HG02938 (cell line): Measurements from ENCODE around the gene ABR.
"Not testable (repeated sequence)": the region's sequence is repeated elsewhere in the genome, so short reads cannot be mapped to it uniquely, and the experiment has no call there.

ENCODE experiments used
- ATAC-seq: cut with Tn5 transposase; IDR thresholded peaks from one replicate; pipeline ENCODE4 v1.9.1; 2021; ENCODE audit warnings: mild to moderate bottlenecking, moderate library complexity; ENCODE audit not compliant: unreplicated experiment

The ABR gene

DNA sequence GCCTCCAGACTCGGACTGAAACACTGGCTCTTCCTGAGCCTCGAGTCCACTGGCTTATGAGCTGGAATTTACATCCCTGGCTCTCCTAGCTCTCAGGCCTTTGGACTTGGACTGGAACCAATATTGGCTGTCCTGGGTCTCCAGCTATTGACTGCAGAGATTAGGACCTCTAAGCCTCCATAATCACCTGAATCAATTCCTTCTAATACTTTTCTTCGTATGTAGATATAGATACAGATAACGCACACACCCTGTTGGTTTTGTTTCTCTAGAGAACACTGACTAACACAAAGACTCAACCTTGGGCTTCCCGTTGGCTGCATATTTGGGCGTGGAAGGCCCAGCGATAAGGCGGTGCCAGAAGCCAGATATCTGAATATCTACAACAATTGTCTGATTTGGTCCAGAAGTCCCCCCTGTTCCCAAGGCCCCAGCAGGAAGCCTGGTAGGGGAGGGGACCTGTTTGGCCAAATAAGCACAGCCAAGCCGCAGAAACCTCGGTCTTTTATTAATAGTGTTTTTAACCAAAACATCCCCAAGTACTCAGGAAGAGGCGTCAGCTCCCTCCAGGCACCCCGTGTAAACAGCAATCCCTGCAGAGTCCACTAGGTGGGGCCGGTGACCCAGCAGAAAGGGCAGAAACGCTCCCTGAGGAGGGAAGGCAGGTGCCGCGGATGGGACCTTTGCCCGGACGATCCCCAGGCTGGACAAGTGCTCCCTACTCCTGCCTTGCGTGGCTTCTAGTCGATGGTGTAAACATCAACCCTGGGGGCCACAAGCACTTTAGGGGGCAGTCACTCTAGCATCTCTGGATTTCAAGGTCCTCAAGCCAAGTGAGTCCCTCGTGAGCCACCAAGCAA, 57.0 kb downstream of the ABR start:
- no peak for ATAC-seq

DNA sequence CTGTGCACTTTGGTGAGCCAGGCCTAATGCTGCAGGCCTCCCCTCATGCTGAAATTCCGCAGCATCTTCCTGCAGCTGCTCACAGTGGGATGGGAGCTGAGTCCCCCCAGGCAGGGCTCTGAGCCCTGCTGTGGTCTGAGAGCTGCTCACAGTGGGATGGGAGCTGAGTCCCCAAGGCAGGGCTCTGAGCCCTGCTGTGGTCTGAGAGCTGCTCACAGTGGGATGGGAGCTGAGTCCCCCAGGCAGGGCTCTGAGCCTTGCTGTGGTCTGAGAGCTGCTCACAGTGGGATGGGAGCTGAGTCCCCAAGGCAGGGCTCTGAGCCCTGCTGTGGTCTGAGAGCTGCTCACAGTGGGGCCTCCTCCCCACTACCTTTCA, 58.4 kb downstream of the ABR start:
- ATAC-seq: not testable (repeated sequence)

DNA sequence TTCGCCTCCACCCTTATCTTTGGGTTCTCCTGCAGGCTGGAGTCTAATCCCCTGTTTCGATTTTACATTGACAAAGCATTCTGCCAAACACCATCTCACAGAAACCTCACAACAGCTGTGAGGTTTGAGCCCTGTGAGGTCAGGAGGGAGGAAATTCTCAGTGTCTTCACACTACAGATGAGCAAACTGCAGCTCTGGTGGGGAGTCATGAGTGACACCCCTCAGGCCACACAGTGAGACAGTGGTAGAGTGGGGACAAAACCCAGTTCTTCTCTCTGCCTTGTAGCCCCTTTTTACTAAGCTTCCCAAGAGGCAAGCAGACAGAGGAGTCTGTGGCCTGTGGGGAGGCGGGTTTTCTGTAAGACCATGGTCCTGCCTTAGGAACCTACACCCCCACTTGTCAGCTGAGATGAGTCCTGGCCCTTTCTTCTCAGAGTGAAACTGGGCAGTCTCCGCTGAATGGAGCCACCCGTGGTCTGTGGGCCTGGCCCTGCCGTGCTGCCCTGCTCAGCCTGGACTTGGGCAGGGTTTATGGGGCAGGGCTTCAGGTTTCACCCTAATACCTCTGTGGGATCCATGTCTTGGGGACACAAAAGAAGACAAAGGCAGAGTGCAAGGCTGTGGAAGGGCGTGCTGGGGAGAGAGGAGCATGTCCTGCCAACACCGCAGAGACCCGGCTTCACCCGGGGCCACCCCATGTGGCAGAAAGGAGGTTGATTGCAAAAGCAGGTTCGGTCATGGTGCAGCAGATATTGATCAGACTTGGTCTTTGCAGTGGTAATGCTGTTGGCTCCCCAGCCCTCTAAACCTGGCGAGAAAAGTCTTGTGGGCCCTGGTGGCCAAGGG, 59.0 kb downstream of the ABR start:
- no peak for ATAC-seq

DNA sequence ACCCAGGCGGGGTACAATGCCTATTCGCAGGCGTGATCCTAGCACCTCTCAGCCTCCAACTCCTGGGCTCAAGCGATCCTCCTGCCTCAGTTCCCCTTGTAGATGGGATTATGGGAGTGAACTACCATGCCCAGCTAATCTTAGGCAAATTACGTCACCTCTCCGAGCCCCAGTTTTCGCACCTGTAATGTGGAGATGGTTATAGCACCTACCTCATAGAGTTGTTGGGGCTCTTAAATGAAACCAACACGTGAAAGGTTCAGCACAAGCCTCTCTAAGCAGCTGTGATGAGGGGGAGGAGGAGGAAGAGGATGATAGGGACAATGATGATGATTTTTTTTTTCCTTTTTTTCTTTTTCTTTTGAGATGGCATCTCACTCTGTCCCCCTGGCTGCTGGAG, 59.9 kb downstream of the ABR start:
- ATAC-seq: no peak

DNA sequence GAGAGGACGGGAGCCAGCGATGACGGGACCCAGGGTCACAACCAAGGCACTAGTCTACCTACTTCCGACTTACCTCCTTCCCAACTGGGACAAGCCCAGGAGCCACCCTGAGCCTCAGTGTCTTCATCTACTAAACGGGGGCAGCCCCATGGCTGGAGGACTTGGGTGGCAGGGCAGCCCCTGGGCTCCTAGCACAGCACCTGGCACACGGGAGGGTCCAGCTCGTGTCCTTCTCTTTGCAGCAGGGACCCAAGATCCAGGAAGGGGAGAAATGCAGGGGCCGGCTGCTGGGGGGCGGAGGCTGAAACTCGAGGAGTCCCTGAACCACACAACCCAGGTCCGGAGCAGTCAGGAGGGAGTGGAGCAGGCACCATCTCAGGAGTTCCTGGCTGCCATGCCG, 63.2 kb downstream of the ABR start:
- ATAC-seq: no peak

DNA sequence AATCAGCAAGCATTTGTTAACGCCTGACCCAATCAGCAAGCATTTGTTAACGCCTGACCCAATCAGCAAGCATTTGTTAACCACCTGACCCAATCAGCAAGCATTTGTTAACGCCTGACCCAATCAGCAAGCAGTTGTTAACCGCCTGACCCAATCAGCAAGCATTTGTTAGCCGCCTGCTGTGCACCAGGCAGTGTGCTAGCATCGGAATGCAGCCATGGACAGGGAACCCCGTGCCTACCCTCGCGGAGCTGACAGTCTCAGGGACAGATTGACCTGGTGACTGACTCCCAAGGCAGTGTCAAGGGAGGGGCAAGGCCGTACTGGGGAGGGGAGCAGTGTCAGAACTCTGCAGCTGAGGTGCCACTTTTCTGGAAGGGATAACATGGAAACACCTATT, 66.9 kb downstream of the ABR start:
- ATAC-seq: no peak

DNA sequence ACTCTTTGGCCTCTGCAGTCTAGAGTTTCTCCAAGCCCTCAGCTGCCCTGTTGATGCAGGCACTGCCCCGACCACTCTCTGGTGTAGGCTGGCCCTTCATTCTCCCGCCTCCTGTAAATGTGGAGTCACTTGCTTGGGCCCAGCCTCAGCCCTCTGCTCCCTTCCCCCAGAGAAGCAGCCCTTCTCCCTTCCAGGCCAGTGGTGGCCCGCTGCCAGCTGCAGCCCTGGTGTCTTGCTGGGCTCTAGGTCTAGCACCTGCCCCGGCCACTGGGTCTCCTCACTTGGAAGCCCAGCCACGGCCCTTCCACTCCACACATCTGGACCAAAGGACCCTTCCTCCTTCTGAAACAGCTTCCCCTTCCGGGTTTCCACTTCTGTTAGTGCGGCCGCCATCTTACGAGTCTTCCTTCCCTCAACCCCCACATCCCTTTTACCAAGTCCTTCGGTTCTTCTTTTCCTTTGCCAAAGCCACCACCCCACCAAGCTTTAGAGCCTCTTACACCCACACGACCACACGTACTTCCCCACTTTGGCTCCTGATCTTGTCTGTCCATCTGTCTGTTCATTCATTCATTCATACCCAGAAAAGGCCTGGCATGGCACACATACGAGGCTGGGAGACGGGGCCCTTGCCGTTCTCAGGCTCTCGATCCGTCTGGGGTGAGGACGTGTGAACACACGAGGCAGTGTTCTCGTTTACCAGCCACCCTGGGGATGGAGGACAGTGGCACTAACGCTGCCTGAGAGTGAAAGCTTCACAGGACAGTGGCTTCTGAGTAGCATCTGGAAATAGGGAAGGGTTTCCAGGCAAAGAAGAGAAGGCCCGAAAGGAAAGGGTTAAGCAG, 68.0 kb downstream of the ABR start:
- no peak for ATAC-seq

DNA sequence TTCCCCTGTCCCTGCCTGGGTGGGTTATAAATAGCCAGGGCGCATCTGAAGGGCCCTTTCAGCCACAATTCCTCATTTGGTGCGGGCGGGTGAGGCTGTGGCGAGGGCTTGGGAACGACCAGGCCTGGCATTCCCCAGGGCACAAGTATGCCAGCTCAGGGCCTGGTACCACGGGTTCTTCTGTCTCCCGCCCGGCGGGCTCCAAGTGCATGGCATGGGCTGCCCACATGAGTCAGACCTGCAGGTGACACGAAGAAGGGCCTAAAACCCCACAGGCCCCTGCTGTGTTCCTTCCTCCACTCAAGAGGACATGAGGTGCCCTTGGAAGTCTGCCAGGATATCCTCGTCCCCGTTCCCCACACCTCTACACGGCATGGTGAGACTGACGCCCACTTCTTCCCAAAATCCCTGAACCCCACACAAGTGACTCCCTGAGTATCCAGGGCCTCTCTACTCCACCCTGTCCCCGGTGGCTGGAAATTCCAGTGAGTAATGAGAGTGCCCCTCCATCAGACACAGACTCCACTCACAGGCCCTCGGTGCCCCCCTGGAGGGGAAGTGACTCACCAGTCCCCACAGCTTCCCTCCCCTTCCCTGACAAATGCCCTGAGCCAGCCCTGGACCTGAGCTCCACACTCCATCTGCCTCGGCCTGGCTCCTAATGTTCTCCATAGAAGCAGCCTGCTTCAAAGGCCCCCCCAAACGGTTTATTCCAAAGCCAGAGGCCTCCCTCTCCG, 68.8 kb downstream of the ABR start:
- ATAC-seq: no peak

DNA sequence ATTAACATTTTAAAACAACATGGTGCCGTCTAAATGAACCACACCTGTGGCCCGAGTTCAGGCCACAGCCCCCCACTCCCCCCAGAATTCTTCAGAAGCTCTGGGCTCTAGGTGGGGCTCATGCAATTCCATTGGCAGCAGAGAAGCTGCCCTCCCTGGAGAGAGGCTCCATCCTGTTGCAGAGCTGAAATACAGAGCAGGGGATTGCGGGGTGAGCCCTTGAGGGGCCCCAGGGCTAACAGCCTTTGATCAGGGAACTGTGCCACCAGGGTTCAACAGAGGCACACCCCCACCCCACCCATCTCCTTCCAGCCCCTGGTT, 69.3 kb downstream of the ABR start:
- no peak for ATAC-seq

DNA sequence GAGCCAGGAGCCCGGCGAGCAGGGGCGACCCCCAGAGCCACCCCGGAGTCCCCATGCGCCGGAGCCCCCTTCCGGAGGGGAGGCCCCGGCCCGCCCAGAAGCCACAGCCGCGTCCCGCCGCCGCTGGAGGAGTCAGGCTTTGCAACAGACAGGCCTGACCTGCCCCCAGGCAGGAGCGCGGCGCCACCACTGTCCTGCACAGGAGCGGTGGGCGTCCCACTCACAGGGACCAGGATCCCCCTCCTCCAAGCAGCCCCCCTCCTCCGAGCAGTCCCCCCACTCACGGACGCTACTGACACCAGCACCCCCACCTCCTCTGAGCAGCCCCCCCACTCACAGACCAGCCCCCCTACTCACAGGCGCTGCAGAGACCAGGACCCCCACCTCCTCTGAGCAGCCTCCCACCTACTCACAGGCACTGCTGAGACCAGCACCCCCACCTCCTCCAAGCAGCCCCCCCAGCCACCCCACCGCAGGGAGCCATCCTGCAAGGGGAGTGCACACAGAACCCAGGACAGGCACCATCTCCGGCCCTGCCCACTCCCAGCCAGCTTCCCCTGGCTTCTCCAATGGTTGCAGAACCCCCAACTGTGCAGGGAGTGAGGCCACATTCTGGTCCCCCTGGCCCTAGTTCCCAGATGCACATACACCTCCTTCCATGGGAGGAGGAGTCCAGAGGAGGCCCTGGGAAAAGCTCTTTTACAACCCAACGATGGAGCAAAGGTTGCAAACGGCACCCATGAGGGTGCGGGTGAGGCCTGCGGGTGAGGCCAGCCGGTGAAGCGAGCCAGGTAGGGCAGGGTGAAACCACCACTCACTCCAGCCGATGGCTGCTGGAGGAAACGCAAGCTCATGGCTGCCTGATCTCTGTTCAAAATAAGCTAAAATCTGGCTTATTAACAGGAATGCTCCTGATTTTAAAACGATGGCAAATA, 69.9 kb downstream of the ABR start:
- no peak for ATAC-seq

DNA sequence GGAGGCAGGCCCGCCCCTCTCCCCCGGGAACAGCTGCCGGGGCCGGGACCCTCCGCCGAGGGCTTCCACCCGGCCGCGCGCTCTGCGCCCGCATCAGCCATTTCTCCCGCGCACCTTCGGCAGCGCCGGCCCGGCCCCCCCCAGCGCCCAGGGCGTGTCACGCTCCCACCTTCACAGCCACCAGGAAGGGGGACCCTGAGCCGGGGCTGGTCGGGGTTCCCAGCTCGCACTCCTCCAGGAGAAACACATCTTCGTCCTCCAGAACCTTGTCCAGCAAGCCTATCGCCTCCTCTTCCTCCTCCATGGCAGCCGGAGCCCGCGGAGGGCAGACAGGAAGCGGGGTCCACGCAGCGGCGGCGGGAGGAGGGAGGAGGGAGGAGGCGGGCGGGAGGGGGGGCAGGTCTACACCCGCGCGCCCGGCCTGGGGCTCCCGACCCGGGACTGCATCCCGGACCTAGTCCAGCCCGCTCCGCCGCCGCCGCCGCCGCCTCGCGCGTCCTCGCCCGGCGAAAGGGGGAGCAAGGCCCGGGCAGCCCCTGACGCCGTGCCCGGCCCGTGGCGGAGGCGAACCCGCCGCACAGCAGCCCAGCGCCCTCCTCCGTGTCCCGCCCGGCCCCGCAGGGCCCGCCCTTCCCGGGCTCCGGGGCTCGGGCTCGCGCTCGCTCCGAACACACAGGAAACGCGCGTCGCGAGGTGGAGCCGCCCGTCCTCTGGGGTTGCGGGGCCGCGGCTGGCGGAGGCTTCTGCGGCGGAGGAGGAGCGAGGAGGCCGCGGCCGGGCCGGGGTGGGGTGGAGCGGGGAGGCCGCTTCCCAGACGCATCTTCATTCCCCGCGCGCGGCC, 70.8 kb downstream of the ABR start:
- no peak for ATAC-seq

DNA sequence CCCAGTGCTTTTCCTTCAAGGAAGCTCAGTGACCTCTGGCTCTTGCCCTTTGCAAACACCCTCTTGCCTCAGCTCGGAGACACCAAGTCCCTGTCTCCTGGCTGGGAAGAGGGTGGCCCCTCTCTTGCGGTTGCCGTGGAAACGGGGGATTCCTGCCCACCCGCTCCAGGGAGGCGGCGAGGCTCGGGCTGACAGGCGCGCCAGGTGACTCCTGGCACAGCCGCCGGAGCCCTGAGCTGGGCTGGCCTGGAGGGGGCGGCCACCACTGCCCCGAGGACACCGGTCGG, 71.4 kb downstream of the ABR start:
- no peak for ATAC-seq

DNA sequence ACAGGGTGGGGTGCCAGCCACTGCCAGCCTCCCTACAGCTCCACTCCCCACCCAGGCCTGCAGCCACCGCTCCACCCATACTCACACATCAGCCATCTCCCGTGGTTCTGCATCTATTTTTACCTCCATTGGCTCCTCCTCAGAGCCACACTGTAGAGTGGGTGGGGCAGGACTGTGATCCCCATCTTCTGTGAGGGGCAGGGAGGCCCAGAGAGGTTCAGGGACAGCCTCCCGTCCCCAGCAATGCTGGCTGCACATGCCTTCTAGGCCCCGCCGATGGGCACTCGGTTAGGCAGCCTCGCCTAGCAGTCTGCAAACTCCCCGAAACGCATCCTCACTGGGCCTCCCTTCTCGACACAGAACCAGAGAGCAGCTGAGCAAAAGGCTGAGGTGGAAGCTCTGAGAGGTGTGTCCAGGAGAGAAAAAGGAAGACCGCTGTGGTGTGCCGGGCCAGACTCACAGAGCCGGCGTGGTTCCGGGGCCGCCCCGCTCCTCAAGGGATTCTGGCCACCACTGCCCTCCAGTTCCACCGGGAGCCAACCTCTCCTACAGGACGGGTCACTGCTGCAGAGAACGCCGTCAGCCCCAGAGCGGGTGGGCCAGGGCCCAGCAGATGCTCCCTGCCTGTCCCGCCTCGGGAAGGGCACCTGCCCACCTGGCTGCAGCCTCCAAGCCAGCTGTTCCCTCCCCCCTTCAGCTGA, 71.9 kb downstream of the ABR start:
- no peak for ATAC-seq

DNA sequence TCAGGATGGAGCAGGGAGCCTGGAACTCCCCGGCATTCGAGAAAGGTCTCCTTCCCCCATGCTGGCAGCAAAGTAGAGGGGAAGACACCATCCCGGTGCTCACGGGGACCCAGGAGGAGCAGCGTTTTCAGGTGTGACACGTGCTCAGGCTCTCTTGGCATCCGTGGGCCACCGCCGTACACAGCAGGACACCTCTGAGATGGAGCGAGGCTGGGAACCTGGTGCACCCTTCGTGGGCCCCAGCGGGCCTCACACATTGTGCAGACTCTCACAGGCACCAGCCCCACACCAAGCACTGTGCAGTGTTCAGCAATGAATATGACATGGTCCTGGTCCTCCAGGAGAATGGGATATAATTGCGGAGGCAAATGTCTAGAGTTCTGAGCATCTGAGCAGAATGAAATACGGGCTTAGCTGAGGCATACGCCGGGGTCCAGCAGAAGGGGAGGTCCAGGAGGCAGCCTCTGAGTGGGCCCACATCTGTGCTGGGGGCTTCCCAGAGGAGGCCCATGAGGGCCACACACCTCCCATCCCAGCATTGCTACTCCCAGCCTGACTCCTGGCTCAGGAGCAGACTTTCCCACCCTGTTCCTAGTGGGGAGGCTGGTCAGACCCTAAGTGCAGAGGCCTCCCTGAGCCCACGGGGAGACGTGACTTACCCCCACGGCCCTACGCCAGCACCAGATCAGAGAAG, 72.6 kb downstream of the ABR start:
- ATAC-seq: no peak

DNA sequence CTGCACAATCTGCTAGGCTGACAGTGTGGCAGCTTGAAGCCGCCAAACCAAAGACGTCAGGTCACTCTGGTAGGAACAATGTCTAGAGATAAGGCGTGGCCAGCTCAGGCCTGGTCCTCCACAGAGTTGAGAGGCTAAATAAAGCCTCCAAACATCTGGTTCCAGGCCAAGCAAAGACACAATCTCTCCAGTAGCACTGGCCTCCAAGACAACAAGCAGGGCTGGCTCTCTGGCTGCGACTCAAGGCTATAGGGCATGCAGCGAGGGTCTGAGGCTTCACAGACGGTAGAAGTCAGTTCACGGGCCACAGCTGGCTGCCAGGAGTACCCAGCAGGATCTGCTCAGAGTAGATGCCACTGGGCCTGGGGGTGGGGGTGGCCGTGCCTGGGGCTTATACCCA, 75.6 kb downstream of the ABR start:
- no peak for ATAC-seq

DNA sequence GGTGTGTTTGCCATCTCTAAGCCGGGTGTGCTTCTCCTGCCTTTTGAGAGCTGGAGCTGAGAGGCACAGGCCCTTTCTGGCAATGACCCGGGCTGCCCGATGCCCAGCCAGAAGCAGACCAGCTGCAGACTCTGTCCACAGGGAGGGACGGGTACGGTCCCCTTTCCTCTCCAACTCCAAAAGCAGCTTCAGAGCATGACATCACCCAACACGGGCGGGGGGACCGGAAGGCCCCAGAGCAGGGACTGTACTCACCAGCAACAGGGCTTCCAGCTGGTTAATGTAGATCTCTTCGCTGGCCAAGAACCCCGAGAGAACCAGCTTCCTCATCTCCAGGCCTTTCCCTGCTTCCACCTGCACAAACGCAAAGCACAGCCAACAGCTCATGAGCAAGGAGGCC, 79.4 kb downstream of the ABR start:
- ATAC-seq: no peak

DNA sequence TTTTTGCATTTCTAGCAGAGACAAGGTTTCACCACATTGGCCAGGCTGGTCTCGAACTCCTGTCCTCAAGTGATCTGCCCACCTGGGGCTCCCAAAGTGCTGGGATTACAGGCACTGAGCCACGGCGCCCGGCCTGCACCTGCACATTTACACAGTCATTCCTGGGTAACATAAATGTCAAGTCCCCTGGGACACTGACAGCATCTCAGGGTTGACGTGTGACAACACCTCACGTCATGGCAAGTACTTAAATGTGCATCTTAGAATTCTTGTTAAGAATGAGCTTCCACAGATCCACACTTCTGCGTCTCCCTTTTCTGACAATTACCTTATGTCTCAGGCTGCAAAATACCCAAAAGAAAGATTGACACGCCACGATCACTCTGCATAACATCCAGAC, 80.5 kb downstream of the ABR start:
- no peak for ATAC-seq
